Measurements from ENCODE around the gene DVL3.
A peak's percentile ranks its signal among the peaks of the same experiment; 100 is the strongest.

Gene DVL3

GRCh38 chr3:184171562-184171961, 16.4 kb downstream of the DVL3 start:
- Histone ChIP-seq H3K27me3 (replicated peaks; ENCODE audit: control insufficient read depth, insufficient read depth, low read length) (no peaks in the 10 kb centered on the region), H3K36me3 (ENCODE audit: control insufficient read depth, insufficient read depth, low read length) (peaks cover 19% of the 10 kb centered on the region), H3K4me3 (replicated peaks; ENCODE audit: low read depth, low read length) (no peak overlapping the region)
- peak; percentile 48 for DNase-seq (ENCODE audit: extremely low read depth, insufficient read length)
- TF ChIP-seq, protein P1, sequence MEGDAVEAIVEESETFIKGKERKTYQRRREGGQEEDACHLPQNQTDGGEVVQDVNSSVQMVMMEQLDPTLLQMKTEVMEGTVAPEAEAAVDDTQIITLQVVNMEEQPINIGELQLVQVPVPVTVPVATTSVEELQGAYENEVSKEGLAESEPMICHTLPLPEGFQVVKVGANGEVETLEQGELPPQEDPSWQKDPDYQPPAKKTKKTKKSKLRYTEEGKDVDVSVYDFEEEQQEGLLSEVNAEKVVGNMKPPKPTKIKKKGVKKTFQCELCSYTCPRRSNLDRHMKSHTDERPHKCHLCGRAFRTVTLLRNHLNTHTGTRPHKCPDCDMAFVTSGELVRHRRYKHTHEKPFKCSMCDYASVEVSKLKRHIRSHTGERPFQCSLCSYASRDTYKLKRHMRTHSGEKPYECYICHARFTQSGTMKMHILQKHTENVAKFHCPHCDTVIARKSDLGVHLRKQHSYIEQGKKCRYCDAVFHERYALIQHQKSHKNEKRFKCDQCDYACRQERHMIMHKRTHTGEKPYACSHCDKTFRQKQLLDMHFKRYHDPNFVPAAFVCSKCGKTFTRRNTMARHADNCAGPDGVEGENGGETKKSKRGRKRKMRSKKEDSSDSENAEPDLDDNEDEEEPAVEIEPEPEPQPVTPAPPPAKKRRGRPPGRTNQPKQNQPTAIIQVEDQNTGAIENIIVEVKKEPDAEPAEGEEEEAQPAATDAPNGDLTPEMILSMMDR (IDR thresholded peaks at IDR 0.05; ENCODE audit: insufficient read depth, low read length, poor library complexity, severe bottlenecking), result no peak

GRCh38 chr3:184172681-184173373, 17.6 kb downstream of the DVL3 start:
- no peak overlapping the region for H3K4me3 ChIP-seq (replicated peaks; ENCODE audit: low read depth, low read length)
- no peaks in the 10 kb centered on the region for H3K27me3 ChIP-seq (replicated peaks; ENCODE audit: control insufficient read depth, insufficient read depth, low read length)
- no peak for DNase-seq (ENCODE audit: extremely low read depth, insufficient read length)
- H3K36me3 ChIP-seq (ENCODE audit: control insufficient read depth, insufficient read depth, low read length), result peaks cover 17% of the 10 kb centered on the region
- TF ChIP-seq, protein P1 (IDR thresholded peaks at IDR 0.05; ENCODE audit: insufficient read depth, low read length, poor library complexity, severe bottlenecking), result no peak

DNA sequence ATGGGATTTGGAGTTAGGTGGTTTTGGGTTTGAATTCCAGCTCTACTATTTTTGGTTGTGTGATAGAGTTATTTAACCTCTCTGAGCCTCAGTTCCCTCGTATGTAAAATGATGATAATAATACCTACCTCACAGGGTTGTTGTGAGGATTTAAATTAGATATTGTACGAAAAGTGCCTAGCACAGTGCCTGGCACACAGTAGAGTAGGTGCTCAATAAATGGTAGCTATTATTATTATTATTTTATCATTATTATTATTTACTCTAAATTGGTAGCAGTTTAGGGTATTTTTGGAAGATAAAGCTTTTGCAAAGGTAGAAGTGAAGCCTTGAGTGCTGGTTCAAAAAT, 18.2 kb downstream of the DVL3 start:
- Histone ChIP-seq H3K4me3 (replicated peaks; ENCODE audit: low read depth, low read length) (no peak overlapping the region), H3K36me3 (ENCODE audit: control insufficient read depth, insufficient read depth, low read length) (peaks cover 17% of the 10 kb centered on the region), H3K27me3 (replicated peaks; ENCODE audit: control insufficient read depth, insufficient read depth, low read length) (no peaks in the 10 kb centered on the region)
- TF ChIP-seq, protein P1 (IDR thresholded peaks at IDR 0.05; ENCODE audit: insufficient read depth, low read length, poor library complexity, severe bottlenecking), result no peak
- no peak for DNase-seq (ENCODE audit: extremely low read depth, insufficient read length)

- DNase-seq (ENCODE audit: extremely low read depth, insufficient read length), result no peak
- Histone ChIP-seq H3K4me3 (replicated peaks; ENCODE audit: low read depth, low read length) (no peak overlapping the region; the same call in 1 of the 2 replicates), H3K36me3 (ENCODE audit: control insufficient read depth, insufficient read depth, low read length) (peaks cover 25% of the 10 kb centered on the region), H3K27me3 (replicated peaks; ENCODE audit: control insufficient read depth, insufficient read depth, low read length) (no peaks in the 10 kb centered on the region)
- TF ChIP-seq, protein P1 (IDR thresholded peaks at IDR 0.05; ENCODE audit: insufficient read depth, low read length, poor library complexity, severe bottlenecking), result no peak
Observed at GRCh38 chr3:184174284-184174645, 19.1 kb downstream of the DVL3 start.

DNA sequence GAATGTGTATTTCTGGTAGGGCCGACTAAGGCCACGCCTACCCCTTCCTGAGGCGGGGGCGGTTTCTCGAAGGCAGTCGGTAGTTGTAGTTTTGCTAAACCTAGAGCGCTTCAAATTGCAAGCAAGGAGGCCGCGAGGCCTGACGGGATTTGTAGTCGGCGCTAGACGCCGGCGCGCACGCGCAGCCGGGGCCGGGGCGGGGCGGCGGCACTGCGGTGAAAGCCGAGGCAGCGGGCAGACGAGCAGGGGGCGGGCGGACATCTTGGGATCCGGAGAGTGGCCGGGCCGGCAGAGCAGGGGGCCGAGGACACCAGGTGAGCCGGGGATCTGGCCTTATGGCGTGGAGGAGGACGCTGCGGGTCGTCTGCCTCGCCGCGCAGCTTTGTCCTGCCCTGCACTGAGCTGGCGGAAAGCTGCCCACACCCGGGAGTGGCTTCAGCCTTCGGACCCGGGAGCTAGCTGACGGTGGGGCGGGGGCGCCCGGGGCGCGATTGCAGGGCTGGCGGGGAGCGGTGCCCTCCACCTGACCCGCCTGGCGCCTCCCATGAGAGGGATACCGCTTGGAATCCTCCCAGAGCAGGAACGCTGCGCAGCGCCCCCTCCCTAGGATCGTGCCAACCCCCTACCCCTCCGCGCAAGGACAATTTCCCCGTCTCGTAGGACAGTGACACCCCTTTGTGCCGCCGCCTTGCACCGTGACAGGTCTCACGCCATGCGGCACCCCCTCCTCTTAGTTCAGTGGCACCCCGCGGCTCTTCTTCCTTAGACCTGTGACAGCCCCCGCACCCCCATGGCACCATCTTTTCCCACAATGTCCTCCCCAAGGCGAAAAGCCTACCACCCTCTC, 19.7 kb downstream of the DVL3 start, which contains the start of gene AP2M1:
Gene AP2M1, plus strand, starts transcription at position 210 of the 847 bp plus-strand sequence. CDS start 2,139 bp downstream, outside the sequence.
- Histone ChIP-seq H3K36me3 (ENCODE audit: control insufficient read depth, insufficient read depth, low read length) (peaks cover 29% of the 10 kb centered on the region), H3K4me3 (replicated peaks; ENCODE audit: low read depth, low read length) (peak within 1 kb of the TSS; percentile 82), H3K27me3 (replicated peaks; ENCODE audit: control insufficient read depth, insufficient read depth, low read length) (no peaks in the 10 kb centered on the region)
- peak; percentile 98 for DNase-seq (ENCODE audit: extremely low read depth, insufficient read length)
- TF ChIP-seq, protein P1 (IDR thresholded peaks at IDR 0.05; ENCODE audit: insufficient read depth, low read length, poor library complexity, severe bottlenecking), result peak; percentile 19
